Ascending aorta (tissue), 2 donors: ENCODE measurements around the gene FAM228B. TPM values are rescaled to one million over a fixed set of nuclear protein-coding genes. Genes with fewer than 3 reads are reported as not detected.

Experiments used
- DNase-seq, 2 donors: peaks; one replicate each; pipeline ENCODE4 v3.0.0-alpha.2; 2019; ENCODE audit warnings: low spot score in 2 of 2
- H3K27ac ChIP-seq, 2 donors: fragments of 200-600 bp; sonication (generic); one replicate each; pipeline ENCODE4 v1.5.1; 2016 to 2017; ENCODE audit warnings: mild to moderate bottlenecking in 1 of 2
- H3K27me3 ChIP-seq: fragments of 200-600 bp; sonication (generic); one replicate; pipeline ENCODE4 v1.5.1; 2017
- H3K36me3 ChIP-seq, 2 donors: fragments of 200-600 bp; sonication (generic); one replicate each; pipeline ENCODE4 v1.5.1; 2016
- H3K4me1 ChIP-seq, 2 donors: fragments of 200-600 bp; sonication (generic); one replicate each; pipeline ENCODE4 v1.5.1; 2016 to 2017; ENCODE audit warnings: mild to moderate bottlenecking in 1 of 2
- H3K4me3 ChIP-seq, 2 donors: fragments of 200-600 bp; sonication (generic); one replicate each; pipeline ENCODE4 v1.5.1; 2016 to 2017; ENCODE audit warnings: mild to moderate bottlenecking in 1 of 2
- H3K9me3 ChIP-seq, 2 donors: fragments of 200-600 bp; sonication (generic); one replicate each; pipeline ENCODE4 v1.5.1; 2016
- intact Hi-C: fragments of 100-400 bp; cut with DNase I; formaldehyde crosslinking; loops from one replicate; pipeline ENCODE4 v1.15.1; 2023
- total RNA-seq: library from RNA; depleted of rRNA; stranded (reverse); fragments of >200 nt; gene quantifications from one replicate; pipeline ENCODE4 v1.1.0, GENCODE V29; 2016
- TF ChIP-seq, protein P1 (sequence below), 3 experiments: fragments of 200-600 bp in 2 of 3; fragments of 450-650 bp in 1 of 3; sonication (generic) in 2 of 3; IDR thresholded peaks; one replicate each; pipeline ENCODE4 v1.5.1; 2016 to 2019; ENCODE audit warnings: antibody characterized with exemption in 3 of 3, mild to moderate bottlenecking in 1 of 3, moderate library complexity in 1 of 3

FAM228B gene
- total RNA-seq, 1 donor from 2014 or later: 144 TPM

DNA sequence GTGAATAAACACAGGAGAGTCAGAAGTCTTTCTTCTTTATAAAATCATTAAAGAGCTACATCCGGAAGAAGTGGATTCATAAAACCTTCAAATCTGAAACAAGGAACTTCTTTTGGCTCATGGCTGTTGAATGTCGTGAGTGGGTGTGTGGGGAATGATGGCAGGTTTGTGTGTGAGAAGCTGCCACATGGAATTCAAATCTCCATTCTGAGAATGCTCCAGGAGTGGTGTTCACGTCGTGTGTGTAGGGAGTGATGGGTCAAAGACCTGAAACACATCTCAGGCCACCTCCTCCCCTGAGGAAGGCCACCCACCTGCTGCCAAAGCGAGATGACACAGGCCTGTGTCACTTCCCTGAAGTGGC is 80.5 kb downstream of the FAM228B start:
- Histone ChIP-seq H3K4me1 (no peaks in the 10 kb centered on the region), H3K27ac (no peak overlapping the region), H3K36me3 (peaks cover 51 to 69% of the 10 kb centered on the region in 2 donors), H3K4me3 (no peak overlapping the region), H3K27me3 (no peaks in the 10 kb centered on the region), H3K9me3 (no peaks in the 10 kb centered on the region)
- TF ChIP-seq, protein P1, sequence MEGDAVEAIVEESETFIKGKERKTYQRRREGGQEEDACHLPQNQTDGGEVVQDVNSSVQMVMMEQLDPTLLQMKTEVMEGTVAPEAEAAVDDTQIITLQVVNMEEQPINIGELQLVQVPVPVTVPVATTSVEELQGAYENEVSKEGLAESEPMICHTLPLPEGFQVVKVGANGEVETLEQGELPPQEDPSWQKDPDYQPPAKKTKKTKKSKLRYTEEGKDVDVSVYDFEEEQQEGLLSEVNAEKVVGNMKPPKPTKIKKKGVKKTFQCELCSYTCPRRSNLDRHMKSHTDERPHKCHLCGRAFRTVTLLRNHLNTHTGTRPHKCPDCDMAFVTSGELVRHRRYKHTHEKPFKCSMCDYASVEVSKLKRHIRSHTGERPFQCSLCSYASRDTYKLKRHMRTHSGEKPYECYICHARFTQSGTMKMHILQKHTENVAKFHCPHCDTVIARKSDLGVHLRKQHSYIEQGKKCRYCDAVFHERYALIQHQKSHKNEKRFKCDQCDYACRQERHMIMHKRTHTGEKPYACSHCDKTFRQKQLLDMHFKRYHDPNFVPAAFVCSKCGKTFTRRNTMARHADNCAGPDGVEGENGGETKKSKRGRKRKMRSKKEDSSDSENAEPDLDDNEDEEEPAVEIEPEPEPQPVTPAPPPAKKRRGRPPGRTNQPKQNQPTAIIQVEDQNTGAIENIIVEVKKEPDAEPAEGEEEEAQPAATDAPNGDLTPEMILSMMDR (IDR thresholded peaks at IDR 0.05): no peak
- no peak for DNase-seq
- intact Hi-C loops: no loop called here

DNA sequence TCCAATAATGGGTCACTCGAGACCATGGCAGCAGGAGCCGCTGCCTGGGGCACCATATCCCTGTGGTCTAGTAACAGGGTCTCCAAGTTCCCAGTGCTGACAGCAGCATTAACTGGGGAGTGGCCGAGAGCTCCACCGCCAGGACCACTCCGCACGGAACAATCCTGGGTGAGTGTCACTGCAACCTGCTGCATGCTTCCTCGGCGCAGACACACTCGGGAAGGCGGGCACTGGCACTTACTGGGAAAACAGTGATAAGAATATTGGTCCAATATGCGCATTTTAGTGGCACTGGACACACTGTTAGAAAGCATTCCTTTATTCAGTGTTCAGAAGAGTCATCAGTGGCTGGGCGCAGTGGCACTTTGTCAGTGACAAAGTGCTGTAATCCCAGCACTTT is 81.2 kb downstream of the FAM228B start:
- Histone ChIP-seq H3K9me3 (no peaks in the 10 kb centered on the region), H3K27me3 (no peaks in the 10 kb centered on the region), H3K36me3 (peaks cover 59 to 75% of the 10 kb centered on the region in 2 donors), H3K4me3 (no peak overlapping the region), H3K4me1 (no peaks in the 10 kb centered on the region), H3K27ac (no peak overlapping the region)
- no peak for DNase-seq
- intact Hi-C loops: no loop called here
- TF ChIP-seq, protein P1 (IDR thresholded peaks at IDR 0.05): no peak

DNA sequence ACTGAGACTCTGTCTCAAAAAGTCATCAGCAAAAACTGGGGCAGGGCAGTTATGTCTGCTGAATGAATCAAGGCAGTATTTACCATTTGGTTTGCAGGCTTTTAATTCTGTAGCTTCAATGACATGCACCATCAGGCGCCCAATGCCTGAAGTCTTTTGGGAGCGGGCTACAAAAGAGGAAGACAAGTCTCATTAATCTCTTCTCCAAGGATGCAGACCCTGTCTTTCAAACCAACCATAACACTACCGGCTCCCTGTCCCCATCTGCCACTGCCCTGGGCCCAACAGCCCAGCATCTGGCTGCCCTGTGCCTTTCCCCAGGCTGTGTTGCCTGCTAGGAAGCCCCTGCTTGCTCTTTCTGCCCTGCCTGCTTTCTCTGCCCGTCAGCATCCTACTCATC is 81.9 kb downstream of the FAM228B start:
- Histone ChIP-seq H3K9me3 (no peaks in the 10 kb centered on the region), H3K27ac (no peak overlapping the region), H3K36me3 (peaks cover 59 to 81% of the 10 kb centered on the region in 2 donors), H3K4me3 (no peak overlapping the region), H3K27me3 (no peaks in the 10 kb centered on the region), H3K4me1 (no peaks in the 10 kb centered on the region)
- TF ChIP-seq, protein P1 (IDR thresholded peaks at IDR 0.05): no peak
- no peak for DNase-seq
- intact Hi-C loops: no loop called here

DNA sequence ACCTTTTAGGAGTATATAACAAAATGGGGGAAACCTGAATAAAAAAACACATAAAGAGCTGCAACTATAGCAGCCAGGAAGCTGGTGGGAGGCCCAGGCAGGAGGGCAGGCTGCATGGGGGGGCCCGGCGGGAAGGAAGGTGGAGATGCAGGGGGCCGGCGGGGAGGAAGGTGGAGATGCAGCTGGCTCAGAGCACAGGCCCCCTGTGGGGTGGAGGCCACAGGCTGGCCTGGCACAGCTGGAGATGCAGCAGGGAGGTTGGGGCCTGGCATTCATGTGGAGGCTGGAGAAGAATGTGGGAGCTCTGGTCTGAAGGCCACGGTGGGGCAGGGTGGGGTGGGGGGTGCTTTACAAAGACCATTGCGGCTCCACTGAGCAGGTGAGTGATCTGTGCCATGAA is 83.0 kb downstream of the FAM228B start:
- Histone ChIP-seq H3K36me3 (peaks cover 66 to 91% of the 10 kb centered on the region in 2 donors), H3K27me3 (no peaks in the 10 kb centered on the region), H3K9me3 (no peaks in the 10 kb centered on the region), H3K27ac (no peak overlapping the region), H3K4me3 (no peak overlapping the region), H3K4me1 (no peaks in the 10 kb centered on the region)
- DNase-seq: no peak
- TF ChIP-seq, protein P1 (IDR thresholded peaks at IDR 0.05): no peak
- intact Hi-C loops: no loop called here

DNA sequence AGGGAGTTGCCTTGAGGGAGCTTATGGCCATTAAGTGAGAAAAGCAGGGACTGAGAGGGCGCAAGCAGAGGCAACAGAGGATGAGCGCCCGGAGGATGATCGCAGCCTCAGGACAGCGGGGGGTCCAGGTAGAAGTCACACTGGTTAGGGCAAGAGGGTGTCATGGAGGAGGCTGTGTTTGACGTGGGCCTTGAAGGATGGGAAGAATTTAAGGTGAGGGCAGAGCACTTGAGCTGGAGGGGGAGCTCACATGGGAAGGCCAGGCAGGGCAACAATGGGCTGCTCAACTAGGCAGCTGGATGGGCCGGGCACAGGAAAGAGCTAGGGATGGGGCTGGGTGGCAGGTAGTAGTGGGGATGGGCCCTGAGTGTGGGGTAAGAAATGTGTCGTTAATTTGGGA is 83.4 kb downstream of the FAM228B start:
- Histone ChIP-seq H3K27me3 (no peaks in the 10 kb centered on the region), H3K36me3 (peaks cover 70 to 91% of the 10 kb centered on the region in 2 donors), H3K27ac (no peak overlapping the region), H3K4me1 (no peaks in the 10 kb centered on the region), H3K9me3 (no peaks in the 10 kb centered on the region), H3K4me3 (no peak overlapping the region)
- intact Hi-C loops: no loop called here
- no peak for DNase-seq
- TF ChIP-seq, protein P1 (IDR thresholded peaks at IDR 0.05): no peak

DNA sequence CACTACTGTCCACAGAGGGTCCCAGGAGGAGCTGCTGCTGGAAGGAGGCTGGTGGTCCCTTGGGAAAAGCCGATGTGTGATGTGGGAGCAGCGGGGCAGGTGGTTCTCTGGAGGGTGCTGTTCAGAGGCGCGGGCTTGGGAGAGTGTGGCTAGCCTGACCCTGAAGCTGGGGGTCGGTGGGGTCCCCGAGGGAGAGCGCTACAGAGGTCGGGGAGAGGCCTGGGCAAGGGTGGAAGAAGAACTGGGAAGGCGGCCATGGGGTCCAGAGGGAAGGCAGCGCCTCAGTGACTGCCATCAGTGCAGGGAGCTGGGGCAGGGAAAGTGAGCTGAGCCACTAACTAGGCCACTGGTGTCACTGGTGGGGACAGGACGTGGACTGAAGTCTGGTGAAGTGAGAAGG is 84.1 kb downstream of the FAM228B start:
- Histone ChIP-seq H3K27me3 (no peaks in the 10 kb centered on the region), H3K36me3 (peaks cover 74 to 95% of the 10 kb centered on the region in 2 donors), H3K9me3 (no peaks in the 10 kb centered on the region), H3K4me3 (no peak overlapping the region), H3K27ac (no peak overlapping the region), H3K4me1 (no peaks in the 10 kb centered on the region)
- TF ChIP-seq, protein P1 (IDR thresholded peaks at IDR 0.05): no peak
- intact Hi-C loops: no loop called here
- DNase-seq: no peak
